Inflammatory macrophage treated with lipopolysaccharide for 1 hour (primary cell): ENCODE results near the gene NPHP1.
"Not testable (repeated sequence)": the region's sequence is repeated elsewhere in the genome, so short reads cannot be mapped to it uniquely, and the experiment has no call there.

ENCODE experiments used
- DNase-seq, 2 donors: peaks; one replicate each; pipeline ENCODE4 v3.0.0-alpha.2; 2020 to 2022

The NPHP1 gene

DNA sequence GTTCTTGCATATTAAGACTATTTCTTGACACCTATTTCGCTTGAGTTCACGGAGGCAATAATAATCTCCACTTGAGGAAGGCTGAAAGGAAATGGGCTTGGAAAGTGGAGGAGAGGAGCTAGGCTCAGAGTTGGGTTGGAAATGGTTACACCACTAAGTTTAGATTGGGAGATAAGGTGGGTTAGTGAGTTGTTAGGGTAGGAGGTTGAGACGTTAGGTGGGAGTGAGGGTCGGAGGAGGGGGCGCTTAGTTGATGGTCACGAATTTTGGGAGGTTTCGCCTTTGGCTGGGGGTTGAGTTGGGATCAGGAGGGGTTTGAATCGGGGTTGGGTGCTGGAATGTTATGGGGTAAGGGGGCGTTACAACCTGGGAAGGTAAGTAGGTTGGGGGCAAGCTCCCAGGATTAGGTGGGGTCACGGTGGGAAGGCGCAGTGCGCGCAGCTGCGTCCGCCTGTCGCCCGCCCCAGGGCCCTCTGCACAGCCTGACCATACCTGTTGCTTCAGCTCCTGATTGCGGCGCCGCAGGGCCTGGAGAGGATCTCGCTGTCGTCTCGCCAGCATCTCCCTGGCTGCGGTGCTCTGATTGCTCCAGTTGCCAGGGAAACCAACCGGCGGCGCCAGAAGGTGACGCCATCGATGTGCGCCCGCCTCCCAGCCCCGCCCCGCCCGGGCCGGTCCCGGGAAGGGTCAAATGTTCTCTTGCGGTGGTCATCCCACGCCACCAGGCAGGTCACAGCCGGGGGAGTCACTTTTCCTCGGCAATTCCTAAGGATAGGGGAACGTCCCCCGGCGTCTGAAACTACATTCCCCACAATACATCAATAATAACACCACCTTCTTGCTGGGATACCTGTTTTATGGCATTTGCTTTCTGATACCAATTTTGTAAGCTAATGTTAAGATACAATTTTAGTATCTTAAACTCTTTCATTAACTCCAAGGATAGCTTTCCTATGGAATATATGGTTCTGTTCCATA is at the start of gene NPHP1:
NPHP1 (minus strand) TSS at position 606 of the 978 bp plus-strand sequence; CDS start at position 561, 45 bp downstream.
- peak; percentile 78 to 99 for DNase-seq

DNA sequence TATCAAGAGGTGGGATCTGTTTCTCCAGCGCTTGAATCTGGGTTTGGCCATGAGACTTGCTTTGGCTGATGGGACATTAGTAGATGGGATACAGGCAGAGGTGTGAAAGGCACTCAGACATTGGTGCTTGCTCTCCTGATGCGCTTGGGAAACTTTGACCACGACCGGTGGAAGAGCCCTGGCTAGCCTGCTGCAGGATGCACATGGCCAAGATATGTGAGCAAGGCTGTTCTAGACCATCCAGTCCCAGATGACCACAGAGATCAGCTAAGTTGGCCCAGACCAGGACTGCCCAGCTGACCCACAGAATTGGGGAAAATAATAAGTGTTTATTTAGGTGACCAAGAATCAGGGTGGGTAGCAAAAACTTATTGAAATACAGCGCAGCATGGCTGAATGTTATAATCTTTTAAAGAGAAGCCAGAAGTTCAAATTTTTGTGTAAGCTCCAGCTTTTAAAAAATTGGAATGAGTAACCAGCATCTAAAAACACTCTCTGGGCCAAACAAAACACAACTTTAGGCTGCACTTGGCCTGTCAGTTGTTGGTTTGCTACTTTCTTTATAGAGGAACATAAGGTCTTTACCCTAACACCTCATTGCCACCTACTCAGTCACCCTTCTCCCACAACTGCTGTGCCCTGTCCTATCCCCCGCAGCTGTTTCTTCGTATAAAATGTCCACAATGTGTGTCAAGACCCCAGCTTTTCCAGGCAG is 43.4 kb upstream of the NPHP1 start:
- DNase-seq = not testable (repeated sequence)

DNA sequence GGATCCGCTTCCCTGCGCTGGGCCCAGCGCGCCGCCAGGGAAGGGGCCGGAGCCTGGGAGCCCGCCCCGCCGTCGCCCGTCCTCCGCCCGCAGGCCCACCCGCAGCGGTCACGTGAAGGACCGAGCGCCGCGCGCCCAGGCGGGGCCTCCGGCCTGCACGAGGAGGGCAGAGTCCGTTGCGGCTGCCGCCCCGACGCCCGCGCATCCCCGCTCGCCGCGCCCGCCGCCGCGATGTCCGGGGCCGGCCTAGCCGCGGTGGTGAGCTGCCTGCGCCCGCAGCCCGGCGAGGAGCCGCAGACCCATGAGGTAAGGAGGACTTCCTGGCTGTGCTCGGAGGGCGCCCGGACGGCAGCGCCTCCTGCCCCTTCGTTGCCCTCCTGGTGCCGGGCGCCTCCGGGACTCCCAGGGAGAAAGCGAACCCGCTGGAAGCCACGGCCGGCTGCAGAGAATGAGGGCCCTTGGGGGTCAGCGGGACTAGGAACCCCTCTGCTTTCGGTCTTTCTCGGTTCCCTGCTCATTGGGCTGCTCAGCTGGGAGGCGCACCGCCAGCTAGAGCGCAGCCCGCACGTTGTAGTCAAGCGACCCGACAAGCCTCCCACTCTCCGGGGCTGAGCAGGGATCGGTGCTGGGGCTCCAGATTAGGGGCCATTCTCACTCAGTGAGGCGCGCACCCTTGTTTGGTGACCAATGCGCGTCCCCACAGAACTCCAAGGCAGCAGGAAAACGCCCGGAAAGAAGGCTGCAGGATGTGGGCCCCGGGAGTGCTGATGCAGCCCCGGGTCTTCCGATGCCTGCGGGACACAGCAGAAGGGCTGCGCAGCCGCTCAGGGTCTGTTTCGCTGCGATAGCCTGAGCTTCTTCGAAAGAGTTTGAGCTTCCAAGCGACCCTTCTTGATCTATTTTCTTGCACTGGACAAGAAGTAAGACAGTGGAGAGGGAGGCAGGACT is 40.9 kb upstream of the NPHP1 start:
- DNase-seq = not testable (repeated sequence)

DNA sequence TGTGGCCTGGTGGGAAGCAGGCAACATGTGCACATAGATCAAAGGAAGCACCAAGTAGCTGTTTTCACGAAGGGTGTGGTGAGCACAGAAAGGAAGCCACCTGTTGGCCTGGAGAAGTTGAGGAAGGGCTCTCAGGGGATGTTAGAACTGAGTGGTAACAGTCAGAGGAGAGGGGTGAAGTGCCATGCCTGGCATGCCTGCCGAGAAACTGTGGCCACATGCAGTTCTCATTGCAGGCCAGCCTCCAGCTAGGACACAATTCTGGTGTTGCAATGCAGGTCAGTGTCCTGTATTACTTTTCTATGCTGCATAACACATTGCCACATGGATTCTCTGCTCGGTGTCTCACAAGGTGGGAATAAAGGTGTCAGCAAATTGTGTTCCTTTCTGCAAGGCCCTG is 38.5 kb upstream of the NPHP1 start:
- DNase-seq = not testable (repeated sequence)

DNA sequence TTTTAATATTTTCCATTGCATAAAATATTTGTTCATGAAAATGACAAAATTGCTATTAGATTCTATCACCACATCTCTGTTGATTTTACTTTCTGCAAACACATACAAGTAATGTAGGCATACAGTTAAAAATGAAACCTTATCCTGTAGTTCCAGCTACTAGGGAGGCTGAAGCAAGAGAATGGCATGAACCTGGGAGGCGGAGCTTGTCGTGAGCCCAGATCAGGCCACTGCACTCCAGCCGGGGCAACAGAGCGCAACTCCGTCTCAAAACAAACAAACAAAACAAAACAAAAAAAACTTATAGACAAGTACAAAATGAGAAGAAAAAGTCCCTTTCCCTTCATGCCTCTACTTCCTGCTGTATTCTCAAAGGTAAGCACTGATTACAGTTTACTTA is 29.7 kb upstream of the NPHP1 start:
- DNase-seq = not testable (repeated sequence)

DNA sequence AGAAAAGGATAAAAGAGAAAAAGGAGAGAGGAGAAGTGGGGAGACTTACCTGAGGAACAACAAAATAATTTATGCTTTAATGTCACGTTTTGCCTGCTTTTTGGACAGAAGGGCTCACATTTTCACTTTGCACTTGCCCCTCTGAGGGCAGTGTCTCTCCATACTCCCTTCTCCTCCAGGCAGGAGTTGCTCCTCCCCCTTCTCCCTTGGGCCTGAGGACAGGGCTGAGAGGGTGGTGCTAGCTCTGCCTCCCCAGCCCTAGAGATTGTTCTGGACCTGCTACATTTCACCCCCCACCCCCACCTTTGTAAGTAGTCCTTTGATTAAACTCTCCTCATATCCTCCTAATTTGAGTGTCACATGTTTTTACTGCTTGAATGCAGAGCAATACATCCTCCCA is 25.1 kb upstream of the NPHP1 start:
- DNase-seq = not testable (repeated sequence)

DNA sequence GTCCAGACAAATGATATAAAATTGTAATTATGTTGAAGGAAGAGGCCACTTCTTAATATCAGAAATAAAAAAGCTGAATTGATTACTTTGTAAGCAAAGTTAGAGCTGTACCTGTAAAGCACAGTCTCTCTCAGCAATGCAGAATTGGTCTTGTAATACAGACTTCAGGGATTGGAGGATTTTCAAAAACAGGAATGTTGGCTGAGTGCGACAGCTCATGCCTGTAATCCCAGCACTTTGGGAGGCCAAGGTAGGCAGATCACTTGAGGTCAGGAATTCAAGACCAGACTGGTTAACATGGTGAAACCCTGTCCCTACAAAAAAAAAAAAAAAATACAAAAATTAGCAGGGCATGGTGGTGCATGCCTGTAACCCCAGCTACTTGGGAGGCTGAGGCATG is 17.8 kb upstream of the NPHP1 start:
- not testable (repeated sequence) for DNase-seq

DNA sequence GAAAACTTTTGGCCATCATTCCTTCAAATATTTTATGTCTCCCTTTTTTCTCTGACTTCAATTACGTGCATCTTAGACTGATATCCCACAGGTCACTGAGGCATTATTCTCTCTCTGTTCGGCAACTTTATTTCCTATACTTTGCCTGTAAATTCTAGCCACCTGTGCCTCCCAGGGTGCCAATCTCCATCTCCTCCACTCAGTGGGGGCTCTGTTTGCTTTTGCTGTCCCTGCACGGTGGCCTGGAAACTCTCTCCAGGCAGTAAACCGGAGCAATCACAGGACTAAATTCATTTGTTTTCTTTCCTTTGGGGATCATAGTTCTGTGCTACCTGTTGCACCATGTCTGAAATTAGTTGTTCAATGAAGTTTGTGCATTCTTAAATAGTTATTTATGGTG is 17.1 kb upstream of the NPHP1 start:
- no peak for DNase-seq

DNA sequence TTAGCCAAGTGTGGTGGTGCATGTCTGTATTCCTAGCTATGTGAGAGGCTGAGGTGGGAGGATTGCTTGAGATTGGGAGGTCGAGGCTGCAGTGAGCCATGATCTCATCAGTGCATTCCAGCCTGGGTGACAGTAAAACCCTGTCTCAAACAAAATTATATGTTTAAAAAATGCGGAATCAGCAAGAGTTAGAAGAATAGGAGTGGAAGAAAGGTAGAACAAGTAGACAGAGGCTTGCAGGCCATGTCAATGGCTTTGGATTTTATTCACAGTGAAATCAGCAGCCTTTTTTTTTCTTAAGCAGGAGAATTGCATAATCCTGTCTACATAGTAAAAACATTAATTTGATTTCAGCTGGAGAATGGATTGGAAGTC is 15.4 kb upstream of the NPHP1 start:
- DNase-seq = no peak

DNA sequence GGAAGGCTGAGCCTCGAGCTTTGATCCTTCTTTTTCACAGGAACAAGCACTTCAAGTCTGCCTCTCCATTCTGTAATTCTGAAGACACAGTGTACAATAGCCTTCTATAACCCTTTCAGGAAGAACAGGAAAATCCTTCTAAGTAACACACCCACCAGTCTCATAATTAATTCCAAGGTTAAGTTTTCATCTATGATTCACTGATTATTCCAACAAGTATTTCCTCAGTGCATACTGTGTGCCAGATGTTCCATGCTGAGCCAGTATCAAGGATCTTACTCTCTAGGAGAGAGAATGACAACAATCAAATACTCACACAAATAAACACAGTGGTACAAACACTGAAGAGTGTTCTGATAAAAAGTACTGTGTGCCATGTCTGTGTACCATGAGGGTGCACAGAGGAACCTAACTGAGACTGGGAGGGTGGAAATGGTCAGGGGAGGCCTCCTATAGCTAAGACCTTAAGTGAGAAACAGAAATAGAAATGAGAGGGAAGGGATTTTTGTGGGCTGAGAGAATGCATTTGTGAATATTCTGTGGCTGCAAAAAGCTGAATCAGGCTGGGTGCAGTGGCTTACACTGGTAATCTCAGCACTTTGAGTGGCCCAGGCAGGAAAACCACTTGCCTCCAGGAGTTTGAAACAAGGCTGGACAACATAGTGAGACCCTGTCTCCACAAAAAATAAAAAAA is 14.8 kb upstream of the NPHP1 start:
- DNase-seq = no peak

DNA sequence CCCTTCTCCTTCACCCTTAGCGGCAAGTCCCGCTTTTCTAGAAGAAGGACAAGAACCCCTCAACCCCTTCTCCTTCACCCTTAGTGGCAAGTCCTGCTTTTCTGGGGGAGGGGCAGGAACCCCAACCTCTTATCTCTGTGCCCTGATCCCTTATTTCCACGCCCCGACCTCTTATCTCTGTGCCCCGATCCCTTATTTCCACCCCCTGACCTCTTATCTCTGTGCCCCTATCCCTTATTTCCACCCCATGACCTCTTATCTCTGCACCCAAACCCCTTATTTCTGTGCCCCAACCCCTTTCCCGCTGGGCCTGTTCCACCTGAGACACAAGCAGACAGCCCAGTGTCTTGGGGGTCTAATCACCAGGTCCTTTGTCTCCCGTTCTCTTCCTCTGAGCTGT is 14.1 kb upstream of the NPHP1 start:
- DNase-seq = not testable (repeated sequence)

DNA sequence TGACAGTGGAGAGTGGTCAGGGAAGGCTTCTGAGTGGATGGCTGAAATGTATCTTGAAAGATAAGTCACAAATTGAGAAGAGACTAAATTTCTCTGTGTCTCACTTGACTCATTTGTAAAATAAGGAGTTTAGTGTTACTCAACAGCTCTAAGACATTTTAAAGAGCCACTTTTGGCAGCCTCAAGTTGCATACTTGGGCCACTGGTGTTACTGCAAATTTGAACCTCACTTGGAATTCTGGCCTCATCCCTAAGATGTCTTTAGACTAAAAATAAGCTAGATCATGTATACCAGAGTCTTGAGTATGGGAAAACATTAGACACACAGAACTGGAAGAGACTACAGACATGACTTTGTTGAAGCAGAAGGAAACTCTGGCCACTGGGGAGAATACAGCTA is 12.0 kb upstream of the NPHP1 start:
- DNase-seq = no peak

DNA sequence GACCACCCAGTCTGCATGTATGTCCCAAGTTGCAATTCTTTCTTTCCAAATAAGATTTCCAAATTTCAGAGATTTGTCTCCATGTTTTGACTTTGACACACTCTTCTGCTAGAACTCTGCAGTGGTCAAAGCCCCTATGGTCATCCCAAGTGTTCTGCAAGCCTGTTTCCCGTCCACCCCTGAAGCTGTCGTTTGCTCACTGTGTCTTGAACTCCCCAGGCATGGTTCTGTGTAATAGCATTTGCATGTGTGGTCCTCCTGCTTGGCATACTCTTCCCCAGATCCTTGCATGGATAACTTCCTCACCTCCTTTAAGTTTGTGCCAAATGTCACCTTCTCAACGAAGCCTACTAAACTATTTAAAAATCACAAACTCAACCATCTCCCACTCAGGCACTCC is 11.4 kb upstream of the NPHP1 start:
- DNase-seq = no peak

DNA sequence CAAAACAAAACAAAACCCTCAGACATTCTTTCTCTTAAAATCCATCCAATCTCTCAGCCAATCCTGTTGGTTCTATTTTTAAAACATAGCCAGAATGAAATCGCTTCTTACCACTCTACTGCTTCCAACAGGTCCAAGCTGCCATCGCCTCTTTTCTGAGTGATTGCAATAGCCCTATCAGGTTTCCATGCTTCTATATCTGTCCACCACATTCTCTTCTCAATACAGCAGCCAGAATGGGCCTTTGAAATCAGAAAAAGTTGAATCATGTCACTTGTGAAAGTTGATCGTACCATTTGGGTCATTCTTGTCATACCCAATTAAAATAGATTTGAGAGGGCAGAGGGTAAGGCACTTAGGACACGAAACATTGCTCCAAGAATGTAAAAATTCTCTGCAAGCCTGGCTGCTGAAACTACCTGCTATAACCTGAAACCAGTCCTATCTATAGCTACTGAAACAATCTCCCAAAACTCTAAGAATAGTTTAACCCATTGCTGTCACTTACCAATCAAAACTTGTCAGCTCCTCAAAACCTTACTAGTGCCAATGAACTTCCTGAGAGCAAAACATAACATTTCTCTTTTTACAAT is 10.8 kb upstream of the NPHP1 start:
- no peak for DNase-seq

DNA sequence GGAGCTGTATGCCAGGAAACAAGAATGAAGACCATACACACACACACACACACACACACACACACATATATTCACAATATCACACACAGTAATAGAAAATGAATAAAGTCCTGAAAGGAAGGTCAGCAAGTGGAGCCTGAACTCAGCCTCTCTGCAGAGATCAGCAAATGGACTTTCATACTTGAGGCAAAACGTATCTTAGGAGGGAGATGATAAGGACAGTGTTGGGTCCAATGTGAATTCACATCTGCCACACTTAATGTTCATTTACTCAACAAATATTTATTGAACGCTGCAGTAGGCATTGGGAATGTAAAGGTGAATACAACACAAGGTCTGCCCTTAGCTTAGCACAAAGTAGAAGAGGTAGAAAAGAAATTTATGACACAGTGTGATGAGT is 10.3 kb upstream of the NPHP1 start:
- DNase-seq = no peak

DNA sequence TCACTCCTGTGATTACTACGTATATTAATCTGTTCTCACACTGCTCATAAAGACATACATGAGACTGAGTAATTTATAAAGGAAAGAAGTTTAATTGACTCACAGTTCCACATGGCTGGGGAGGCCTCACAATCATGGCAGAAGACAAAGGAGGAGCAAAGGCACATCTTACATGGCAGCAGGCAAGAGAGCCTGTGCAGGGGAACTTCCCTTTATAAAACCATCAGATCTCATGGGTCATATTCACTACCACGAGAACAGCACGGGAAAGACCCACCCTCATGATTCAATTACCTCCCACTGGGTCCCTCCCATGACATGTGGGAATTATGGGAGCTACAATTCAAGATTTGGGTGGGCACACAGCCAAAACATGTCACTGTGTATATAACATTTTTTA is 8.7 kb upstream of the NPHP1 start:
- not testable (repeated sequence) for DNase-seq

DNA sequence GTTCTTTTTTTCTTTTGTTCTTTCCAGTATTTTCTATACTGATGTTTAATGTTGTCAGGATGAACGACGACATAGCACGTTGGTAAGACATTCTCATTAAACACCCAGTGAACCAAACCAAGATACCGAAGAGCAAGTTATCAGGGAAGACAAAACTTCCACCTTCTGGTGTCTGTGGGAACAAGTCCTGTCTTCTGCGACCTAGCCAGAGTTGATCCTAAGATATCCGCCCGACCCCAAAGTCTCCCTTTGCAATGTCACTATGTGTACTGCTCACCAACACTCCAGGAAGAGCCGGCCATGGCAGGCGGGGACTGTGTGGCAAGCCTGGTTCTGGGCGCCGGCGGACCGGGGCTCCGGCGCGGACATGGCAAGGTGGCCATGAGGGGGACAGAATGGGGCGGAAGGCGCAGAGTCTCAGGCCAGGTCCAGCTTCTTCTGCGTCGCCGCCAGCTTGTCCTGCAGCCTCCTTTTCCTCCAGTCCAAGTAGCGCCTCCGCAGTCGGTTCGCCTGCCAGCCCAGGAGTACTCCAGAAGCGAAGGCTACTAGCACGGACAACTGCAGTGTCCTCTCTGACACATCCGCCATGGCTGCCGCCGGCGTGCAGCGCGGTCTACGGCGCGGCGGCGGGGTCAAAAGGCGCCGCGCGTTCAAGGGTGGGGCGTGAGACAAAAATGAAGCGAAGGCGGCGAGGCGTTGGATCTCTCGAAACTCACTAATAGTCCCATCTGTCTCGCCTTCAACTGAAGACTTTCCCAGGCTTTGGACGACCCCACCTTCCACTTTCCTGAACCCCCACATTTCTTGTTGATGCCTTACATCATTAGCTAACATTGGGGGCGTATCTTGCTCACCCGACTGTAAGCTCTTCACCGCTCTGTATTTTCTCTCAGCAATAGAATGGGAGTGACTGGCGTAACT is 7.4 kb upstream of the NPHP1 start, which contains the start of gene MTLN:
MTLN (minus strand) TSS at position 610 of the 921 bp plus-strand sequence; CDS start at position 588, 22 bp downstream.
- DNase-seq = peak; percentile 66 to 88

DNA sequence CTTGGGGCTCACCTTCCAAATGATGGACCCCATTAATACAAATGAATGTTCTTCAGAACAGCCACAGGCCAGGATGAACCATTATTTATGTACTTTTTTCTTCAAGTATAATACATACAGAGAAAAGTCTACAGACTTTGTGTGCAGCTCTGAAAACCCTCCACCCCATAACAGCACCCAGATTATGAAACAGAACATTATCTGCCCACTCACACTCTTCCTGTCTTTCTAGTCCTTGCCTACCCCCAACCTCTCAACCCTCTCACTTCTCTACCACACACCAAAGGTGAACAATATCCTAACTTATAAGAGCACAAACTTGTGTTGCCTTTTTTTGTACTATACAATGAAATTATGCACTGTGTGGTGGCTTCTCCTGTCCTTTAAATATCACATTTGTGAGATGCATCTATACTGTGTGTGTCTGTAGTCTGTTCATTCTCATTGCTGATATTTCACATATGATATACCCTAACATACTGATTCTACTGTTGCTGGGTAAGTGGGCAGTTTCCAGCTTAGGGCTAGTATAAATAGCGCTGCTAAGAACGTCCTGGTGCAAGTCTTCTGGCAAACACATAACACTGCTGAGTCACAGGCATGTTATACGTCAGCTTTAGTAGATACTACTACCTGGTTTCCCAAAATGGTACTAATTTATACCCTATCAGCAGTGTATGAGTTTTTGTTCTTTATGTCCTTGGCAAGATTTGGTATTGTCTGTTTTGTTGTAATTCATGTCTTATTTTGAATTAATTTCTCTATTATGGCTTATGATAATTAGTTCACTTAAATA is 1.0 kb upstream of the NPHP1 start:
- DNase-seq = no peak

DNA sequence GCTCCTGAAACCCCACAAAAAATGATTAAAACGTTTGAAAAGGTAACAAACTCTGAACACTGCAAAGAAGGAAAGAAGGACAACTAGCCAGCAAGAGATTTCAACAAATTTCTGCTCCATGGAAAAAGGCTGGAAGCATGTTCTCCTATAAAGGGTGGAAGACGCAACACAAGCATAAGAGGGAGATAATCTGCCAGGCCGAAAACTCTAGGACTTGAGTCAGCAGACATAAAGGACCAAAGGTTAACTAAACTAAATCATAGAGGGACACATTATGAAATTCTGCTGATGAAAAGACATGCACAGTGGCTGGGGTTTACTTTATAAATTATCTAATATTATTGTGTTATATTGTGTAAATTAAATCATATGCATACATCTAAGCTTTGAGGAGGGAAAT is 6.8 kb downstream of the NPHP1 start:
- DNase-seq = no peak

DNA sequence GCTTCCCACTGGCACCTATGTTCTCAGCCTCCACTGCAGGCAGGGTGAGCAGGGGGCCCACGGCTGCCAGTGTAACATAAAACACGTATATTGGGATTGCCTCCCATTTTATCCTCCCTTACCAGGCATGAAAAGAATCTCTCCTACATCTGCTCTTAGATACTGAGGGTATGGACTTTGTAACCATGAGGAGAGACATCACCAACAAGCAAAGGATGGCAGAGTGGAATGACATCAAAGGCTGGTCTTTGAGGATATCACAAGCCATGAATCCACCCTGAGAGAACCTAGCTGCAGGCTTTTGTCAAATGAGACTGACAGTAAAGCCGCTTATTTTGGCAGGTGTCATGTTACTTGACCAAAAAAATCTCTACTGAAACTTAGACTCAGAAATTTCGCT is 7.4 kb downstream of the NPHP1 start:
- no peak for DNase-seq
